ENCODE data around the gene TMEM39A.

TMEM39A gene

DNA sequence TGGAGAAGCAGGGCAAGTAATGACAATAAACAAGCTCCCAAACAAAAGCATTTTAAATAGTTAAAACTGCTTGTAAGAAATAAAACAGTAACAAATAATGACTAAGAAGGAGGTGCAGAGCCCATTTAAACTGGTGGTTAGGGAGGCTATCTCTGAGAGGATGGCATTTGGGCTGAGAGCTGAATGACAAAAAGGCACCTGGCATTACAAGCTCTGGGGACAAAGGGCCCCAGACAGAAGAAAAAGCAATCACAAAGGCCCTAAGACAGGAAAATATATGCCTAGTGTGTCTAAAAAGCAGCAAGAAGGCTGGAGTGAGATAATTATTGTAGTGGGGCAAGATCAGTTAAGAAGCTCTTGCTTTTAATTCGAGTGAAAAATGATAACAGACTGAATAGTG is 9.6 kb downstream of the TMEM39A start:
- no peak overlapping the region for H3K9ac ChIP-seq (ENCODE audit: low read length)
- no peaks in the 10 kb centered on the region for H3K79me2 ChIP-seq (ENCODE audit: insufficient read depth, low read length)
- no peak overlapping the region for H2AFZ ChIP-seq (ENCODE audit: low read length)
- no peaks in the 10 kb centered on the region for H3K27me3 ChIP-seq (ENCODE audit: insufficient read depth, low read length)
- H4K20me1 ChIP-seq (ENCODE audit: insufficient read depth, low read length) = no peaks in the 10 kb centered on the region
- peaks cover 86% of the 10 kb centered on the region for H3K36me3 ChIP-seq (ENCODE audit: insufficient read depth, low read length)
- no peaks in the 10 kb centered on the region for H3K9me3 ChIP-seq (ENCODE audit: low read length)
- H3K27ac ChIP-seq (ENCODE audit: low read depth, low read length, poor library complexity, severe bottlenecking) = no peak overlapping the region
- H3K4me3 ChIP-seq (ENCODE audit: low read depth, low read length, poor library complexity, severe bottlenecking) = no peak overlapping the region
- H3K4me2 ChIP-seq (ENCODE audit: low read length) = no peak overlapping the region
- no peaks in the 10 kb centered on the region for H3K9me2 ChIP-seq (ENCODE audit: low read depth, low read length)
- H3F3A ChIP-seq (ENCODE audit: insufficient read depth, low read length) = no peaks in the 10 kb centered on the region
- H3K4me1 ChIP-seq (ENCODE audit: insufficient read depth, low read length, severe bottlenecking) = no peaks in the 10 kb centered on the region
- TF ChIP-seq EZH2 (IDR thresholded peaks at IDR 0.05; ENCODE audit: borderline replicate concordance, low read length) = no peak
- TF ChIP-seq, protein P1, sequence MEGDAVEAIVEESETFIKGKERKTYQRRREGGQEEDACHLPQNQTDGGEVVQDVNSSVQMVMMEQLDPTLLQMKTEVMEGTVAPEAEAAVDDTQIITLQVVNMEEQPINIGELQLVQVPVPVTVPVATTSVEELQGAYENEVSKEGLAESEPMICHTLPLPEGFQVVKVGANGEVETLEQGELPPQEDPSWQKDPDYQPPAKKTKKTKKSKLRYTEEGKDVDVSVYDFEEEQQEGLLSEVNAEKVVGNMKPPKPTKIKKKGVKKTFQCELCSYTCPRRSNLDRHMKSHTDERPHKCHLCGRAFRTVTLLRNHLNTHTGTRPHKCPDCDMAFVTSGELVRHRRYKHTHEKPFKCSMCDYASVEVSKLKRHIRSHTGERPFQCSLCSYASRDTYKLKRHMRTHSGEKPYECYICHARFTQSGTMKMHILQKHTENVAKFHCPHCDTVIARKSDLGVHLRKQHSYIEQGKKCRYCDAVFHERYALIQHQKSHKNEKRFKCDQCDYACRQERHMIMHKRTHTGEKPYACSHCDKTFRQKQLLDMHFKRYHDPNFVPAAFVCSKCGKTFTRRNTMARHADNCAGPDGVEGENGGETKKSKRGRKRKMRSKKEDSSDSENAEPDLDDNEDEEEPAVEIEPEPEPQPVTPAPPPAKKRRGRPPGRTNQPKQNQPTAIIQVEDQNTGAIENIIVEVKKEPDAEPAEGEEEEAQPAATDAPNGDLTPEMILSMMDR (IDR thresholded peaks at IDR 0.05; ENCODE audit: low read length) = no peak

DNA sequence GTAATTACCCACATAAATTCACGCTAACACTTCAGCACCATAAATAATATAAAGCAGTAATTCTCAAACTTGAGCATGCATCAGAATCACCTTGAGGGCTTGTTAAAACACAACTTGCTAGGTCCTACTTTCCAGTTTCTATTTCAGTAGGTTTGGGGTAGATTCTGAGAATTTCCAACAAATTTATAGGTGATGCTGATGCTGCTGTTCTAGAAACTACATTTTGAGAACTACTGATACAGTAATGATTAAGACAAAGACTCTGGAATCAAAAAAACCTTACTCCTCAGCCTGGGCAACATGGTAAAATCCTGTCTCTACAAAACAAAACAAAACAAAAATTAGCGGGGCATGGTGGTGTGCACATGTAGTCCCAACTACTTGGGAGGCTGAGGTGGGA is 18.8 kb downstream of the TMEM39A start:
- TF ChIP-seq, protein P1 (IDR thresholded peaks at IDR 0.05; ENCODE audit: low read length) = no peak
- no peak for TF ChIP-seq EZH2 (IDR thresholded peaks at IDR 0.05; ENCODE audit: borderline replicate concordance, low read length)
- H3K9me2 ChIP-seq (ENCODE audit: low read depth, low read length) = no peaks in the 10 kb centered on the region
- no peak overlapping the region for H2AFZ ChIP-seq (ENCODE audit: low read length)
- H3K4me1 ChIP-seq (ENCODE audit: insufficient read depth, low read length, severe bottlenecking) = no peaks in the 10 kb centered on the region
- H3K9ac ChIP-seq (ENCODE audit: low read length) = no peak overlapping the region
- no peaks in the 10 kb centered on the region for H3K27me3 ChIP-seq (ENCODE audit: insufficient read depth, low read length)
- no peak overlapping the region for H3K27ac ChIP-seq (ENCODE audit: low read depth, low read length, poor library complexity, severe bottlenecking)
- H3K9me3 ChIP-seq (ENCODE audit: low read length) = peaks cover 4% of the 10 kb centered on the region
- no peak overlapping the region for H3K4me3 ChIP-seq (ENCODE audit: low read depth, low read length, poor library complexity, severe bottlenecking)
- no peaks in the 10 kb centered on the region for H4K20me1 ChIP-seq (ENCODE audit: insufficient read depth, low read length)
- no peaks in the 10 kb centered on the region for H3K79me2 ChIP-seq (ENCODE audit: insufficient read depth, low read length)
- no peaks in the 10 kb centered on the region for H3F3A ChIP-seq (ENCODE audit: insufficient read depth, low read length)
- no peak overlapping the region for H3K4me2 ChIP-seq (ENCODE audit: low read length)
- H3K36me3 ChIP-seq (ENCODE audit: insufficient read depth, low read length) = peaks cover 74% of the 10 kb centered on the region

DNA sequence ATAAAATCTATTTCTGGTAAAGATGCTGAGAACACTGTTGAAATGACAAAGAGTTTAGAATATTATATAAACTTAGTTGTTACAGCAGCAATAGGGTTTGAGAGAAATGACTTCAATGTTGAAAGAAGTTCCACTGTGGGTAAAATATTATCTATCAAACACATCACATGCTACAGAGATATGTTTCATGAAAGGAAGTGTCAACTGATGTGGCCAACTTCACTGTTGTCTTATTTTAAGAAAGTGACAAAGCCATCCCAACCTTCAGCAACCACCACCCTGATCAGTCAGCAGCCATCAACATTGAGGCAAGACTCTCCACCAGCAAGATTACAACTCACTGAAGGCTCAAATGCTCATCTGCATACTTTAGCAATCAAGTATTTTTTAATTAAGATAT is 20.2 kb downstream of the TMEM39A start:
- Histone ChIP-seq H3K4me3 (ENCODE audit: low read depth, low read length, poor library complexity, severe bottlenecking) (no peak overlapping the region), H3F3A (ENCODE audit: insufficient read depth, low read length) (no peaks in the 10 kb centered on the region), H3K9ac (ENCODE audit: low read length) (no peak overlapping the region), H4K20me1 (ENCODE audit: insufficient read depth, low read length) (no peaks in the 10 kb centered on the region), H3K27me3 (ENCODE audit: insufficient read depth, low read length) (no peaks in the 10 kb centered on the region), H3K4me2 (ENCODE audit: low read length) (no peak overlapping the region), H3K4me1 (ENCODE audit: insufficient read depth, low read length, severe bottlenecking) (no peaks in the 10 kb centered on the region), H2AFZ (ENCODE audit: low read length) (no peak overlapping the region), H3K9me2 (ENCODE audit: low read depth, low read length) (no peaks in the 10 kb centered on the region), H3K36me3 (ENCODE audit: insufficient read depth, low read length) (peaks cover 68% of the 10 kb centered on the region), H3K9me3 (ENCODE audit: low read length) (peaks cover 4% of the 10 kb centered on the region), H3K27ac (ENCODE audit: low read depth, low read length, poor library complexity, severe bottlenecking) (no peak overlapping the region), H3K79me2 (ENCODE audit: insufficient read depth, low read length) (no peaks in the 10 kb centered on the region)
- TF ChIP-seq, protein P1 (IDR thresholded peaks at IDR 0.05; ENCODE audit: low read length) = no peak
- no peak for TF ChIP-seq EZH2 (IDR thresholded peaks at IDR 0.05; ENCODE audit: borderline replicate concordance, low read length)

All from OCI-LY1 (cell line).